Measurements from ENCODE around the gene RHBDL1.

DNA sequence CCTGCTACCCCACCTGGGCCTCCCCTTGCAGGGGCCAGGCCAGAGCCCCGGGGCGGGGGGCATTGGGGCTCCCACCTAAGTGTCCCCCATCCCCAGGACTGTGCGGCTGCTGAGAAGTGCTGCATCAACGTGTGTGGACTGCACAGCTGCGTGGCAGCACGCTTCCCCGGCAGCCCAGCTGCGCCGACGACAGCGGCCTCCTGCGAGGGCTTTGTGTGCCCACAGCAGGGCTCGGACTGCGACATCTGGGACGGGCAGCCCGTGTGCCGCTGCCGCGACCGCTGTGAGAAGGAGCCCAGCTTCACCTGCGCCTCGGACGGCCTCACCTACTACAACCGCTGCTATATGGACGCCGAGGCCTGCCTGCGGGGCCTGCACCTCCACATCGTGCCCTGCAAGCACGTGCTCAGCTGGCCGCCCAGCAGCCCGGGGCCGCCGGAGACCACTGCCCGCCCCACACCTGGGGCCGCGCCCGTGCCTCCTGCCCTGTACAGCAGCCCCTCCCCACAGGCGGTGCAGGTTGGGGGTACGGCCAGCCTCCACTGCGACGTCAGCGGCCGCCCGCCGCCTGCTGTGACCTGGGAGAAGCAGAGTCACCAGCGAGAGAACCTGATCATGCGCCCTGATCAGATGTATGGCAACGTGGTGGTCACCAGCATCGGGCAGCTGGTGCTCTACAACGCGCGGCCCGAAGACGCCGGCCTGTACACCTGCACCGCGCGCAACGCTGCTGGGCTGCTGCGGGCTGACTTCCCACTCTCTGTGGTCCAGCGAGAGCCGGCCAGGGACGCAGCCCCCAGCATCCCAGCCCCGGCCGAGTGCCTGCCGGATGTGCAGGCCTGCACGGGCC is 42.8 kb upstream of the RHBDL1 start:
- TF ChIP-seq, protein P1, sequence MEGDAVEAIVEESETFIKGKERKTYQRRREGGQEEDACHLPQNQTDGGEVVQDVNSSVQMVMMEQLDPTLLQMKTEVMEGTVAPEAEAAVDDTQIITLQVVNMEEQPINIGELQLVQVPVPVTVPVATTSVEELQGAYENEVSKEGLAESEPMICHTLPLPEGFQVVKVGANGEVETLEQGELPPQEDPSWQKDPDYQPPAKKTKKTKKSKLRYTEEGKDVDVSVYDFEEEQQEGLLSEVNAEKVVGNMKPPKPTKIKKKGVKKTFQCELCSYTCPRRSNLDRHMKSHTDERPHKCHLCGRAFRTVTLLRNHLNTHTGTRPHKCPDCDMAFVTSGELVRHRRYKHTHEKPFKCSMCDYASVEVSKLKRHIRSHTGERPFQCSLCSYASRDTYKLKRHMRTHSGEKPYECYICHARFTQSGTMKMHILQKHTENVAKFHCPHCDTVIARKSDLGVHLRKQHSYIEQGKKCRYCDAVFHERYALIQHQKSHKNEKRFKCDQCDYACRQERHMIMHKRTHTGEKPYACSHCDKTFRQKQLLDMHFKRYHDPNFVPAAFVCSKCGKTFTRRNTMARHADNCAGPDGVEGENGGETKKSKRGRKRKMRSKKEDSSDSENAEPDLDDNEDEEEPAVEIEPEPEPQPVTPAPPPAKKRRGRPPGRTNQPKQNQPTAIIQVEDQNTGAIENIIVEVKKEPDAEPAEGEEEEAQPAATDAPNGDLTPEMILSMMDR (IDR thresholded peaks at IDR 0.05; ENCODE audit: low read depth, low read length): no peak
- TF ChIP-seq POLR2A (IDR thresholded peaks at IDR 0.05; ENCODE audit: extremely low read depth, insufficient read length) (no peak), MAX (IDR thresholded peaks at IDR 0.05; ENCODE audit: low read depth, low read length) (no peak)
